NT2/D1 (cell line): ENCODE measurements around the gene HHIPL1.

ENCODE experiments used
- DNase-seq: peaks from one replicate; pipeline ENCODE4 v3.0.0-alpha.2; 2011; ENCODE audit warnings: low read depth, low spot score
- H3K27me3 ChIP-seq: 2 replicates; pipeline ENCODE4 v1.6.0; 2011; ENCODE audit warnings: mild to moderate bottlenecking; ENCODE audit not compliant: insufficient read length, insufficient read depth
- H3K36me3 ChIP-seq: 2 replicates; pipeline ENCODE4 v1.6.1; 2011; ENCODE audit warnings: mild to moderate bottlenecking, low read length, mixed read lengths; ENCODE audit not compliant: insufficient read depth, insufficient read length
- H3K4me1 ChIP-seq: 2 replicates; pipeline ENCODE4 v1.5.1; 2011; ENCODE audit not compliant: insufficient read depth, insufficient read length
- H3K4me3 ChIP-seq: 2 replicates; pipeline ENCODE4 v1.5.1; 2011; ENCODE audit warnings: low read depth; ENCODE audit not compliant: insufficient read length
- H3K9ac ChIP-seq: 2 replicates; pipeline ENCODE4 v1.6.0; 2011; ENCODE audit warnings: low read depth; ENCODE audit not compliant: insufficient read length
- H3K9me3 ChIP-seq: 2 replicates; pipeline ENCODE4 v1.5.1; 2011; ENCODE audit warnings: mild to moderate bottlenecking, low read length; ENCODE audit not compliant: insufficient read depth
- SUZ12 ChIP-seq: IDR thresholded peaks from 2 replicates; pipeline ENCODE4 v1.6.1; 2011; ENCODE audit not compliant: insufficient read length, insufficient read depth; ENCODE audit errors: extremely low read depth
- YY1 ChIP-seq: IDR thresholded peaks from 2 replicates; pipeline ENCODE4 v1.6.1; 2011; ENCODE audit not compliant: insufficient read length, insufficient read depth
- ZNF274 ChIP-seq: IDR thresholded peaks from 2 replicates; pipeline ENCODE4 v1.6.1; 2011; ENCODE audit warnings: mild to moderate bottlenecking, low read depth, low read length

Gene HHIPL1

GRCh38 chr14:99685596-99685995 is 40.7 kb downstream of the HHIPL1 start:
- no peaks in the 10 kb centered on the region for H3K4me1 ChIP-seq
- H3K4me3 ChIP-seq = no peak overlapping the region
- TF ChIP-seq ZNF274 (no peak), SUZ12 (no peak), YY1 (no peak)
- no peak overlapping the region for H3K9ac ChIP-seq
- no peak for DNase-seq
- H3K27me3 ChIP-seq = no peaks in the 10 kb centered on the region
- H3K36me3 ChIP-seq = no peaks in the 10 kb centered on the region
- no peaks in the 10 kb centered on the region for H3K9me3 ChIP-seq

DNA sequence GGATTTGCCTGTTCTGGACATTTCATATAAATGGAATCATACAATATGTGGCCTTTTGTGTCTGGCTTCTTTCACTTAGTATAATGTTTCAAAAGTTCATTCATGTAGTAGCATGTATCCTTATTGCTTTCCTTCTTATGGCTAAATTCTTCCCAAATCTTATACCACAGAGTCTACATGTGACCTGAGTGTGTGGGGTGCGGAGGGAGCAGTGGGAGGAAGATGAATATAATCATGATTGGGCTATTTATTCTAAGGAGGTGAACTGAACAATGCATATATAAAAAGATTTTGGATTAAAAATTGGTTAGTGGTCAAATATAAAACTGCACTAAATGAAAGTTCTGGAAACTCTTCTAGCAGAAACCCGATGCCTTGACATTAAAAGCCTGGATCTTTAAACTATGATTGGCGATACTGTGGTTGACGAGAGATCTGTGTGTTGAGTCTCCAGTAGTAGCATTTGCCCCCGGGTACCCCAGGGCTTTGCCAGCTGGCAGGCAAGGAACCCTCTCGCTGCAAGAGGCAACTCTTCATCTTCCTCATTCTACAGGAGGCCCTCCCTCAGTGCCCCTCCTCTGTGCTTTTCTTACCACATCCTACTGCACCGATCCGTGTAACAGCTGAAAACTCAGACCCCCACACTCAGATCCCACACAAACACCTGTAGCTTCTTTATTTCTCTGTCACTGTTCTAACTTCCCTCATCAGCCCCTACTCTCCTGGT is 41.8 kb downstream of the HHIPL1 start:
- TF ChIP-seq SUZ12 (no peak), ZNF274 (no peak), YY1 (no peak)
- no peaks in the 10 kb centered on the region for H3K36me3 ChIP-seq
- no peaks in the 10 kb centered on the region for H3K9me3 ChIP-seq
- no peak overlapping the region for H3K9ac ChIP-seq
- H3K27me3 ChIP-seq = no peaks in the 10 kb centered on the region
- H3K4me1 ChIP-seq = no peaks in the 10 kb centered on the region
- no peak overlapping the region for H3K4me3 ChIP-seq
- DNase-seq = no peak

GRCh38 chr14:99687284-99688209 is 42.6 kb downstream of the HHIPL1 start:
- no peak for DNase-seq
- Histone ChIP-seq H3K9ac (no peak overlapping the region), H3K4me1 (no peaks in the 10 kb centered on the region), H3K27me3 (no peaks in the 10 kb centered on the region), H3K4me3 (no peak overlapping the region), H3K9me3 (no peaks in the 10 kb centered on the region), H3K36me3 (no peaks in the 10 kb centered on the region)
- TF ChIP-seq YY1 (no peak), ZNF274 (no peak), SUZ12 (no peak)

- Histone ChIP-seq H3K27me3 (no peaks in the 10 kb centered on the region), H3K9me3 (no peaks in the 10 kb centered on the region), H3K4me3 (no peak overlapping the region), H3K4me1 (no peaks in the 10 kb centered on the region), H3K9ac (no peak overlapping the region), H3K36me3 (no peaks in the 10 kb centered on the region)
- DNase-seq = no peak
- TF ChIP-seq YY1 = no peak
- TF ChIP-seq ZNF274 = no peak
- TF ChIP-seq SUZ12 = no peak
These were observed 43.3 kb downstream of the HHIPL1 start for GRCh38 chr14:99688210-99688581.

- Histone ChIP-seq H3K9ac (no peak overlapping the region), H3K9me3 (no peaks in the 10 kb centered on the region), H3K27me3 (no peaks in the 10 kb centered on the region), H3K4me3 (no peak overlapping the region), H3K4me1 (no peaks in the 10 kb centered on the region), H3K36me3 (no peaks in the 10 kb centered on the region)
- DNase-seq = no peak
- TF ChIP-seq SUZ12 (no peak), YY1 (no peak)
These were observed 43.7 kb downstream of the HHIPL1 start for GRCh38 chr14:99688629-99689028.

DNA sequence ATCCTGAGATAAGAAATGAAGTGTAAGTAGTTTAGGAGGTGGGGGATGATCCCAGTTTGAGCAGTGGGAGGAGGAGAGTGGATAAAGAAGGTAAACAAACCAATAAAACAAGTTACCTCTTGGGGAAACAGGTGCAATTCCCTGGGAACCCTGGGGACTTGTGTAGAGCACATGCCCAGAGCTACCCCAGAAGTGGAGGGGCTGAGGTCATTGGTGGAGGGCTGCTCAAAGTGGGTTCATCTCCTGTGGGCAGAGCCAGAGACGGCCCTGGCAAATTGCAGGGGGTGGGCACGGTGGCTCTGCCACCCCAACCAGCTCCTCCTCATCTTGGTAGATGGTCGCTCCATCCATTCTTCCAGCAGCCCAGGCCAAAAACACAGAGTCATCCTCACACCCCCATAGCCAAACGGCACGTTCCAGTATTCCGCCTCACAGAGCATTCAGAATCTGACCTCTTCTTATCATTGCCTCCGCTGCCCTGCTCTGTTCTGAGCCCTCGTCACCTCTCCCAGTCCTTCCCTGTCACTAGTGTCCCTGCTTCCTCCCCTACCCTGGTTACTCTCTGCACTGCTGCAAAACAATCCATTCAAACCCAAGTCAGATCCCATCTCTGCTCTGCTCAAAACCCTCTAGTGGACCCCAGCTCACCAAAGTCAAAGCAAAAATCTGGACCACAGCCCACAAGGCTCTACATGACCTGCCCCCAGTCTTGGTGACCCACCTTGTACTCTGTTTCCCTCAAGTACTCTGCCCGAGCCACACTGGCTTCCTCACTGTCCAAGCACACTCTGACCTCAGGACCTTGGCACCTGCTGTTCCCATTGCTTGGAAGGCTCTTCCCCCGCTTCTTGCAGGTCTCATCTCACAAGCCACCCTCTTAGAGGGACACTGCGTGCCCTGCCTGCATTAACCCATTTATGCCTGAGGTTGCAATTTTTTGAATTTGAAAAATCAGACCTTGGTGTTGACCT is 44.6 kb downstream of the HHIPL1 start:
- Histone ChIP-seq H3K9ac (no peak overlapping the region), H3K27me3 (no peaks in the 10 kb centered on the region), H3K36me3 (no peaks in the 10 kb centered on the region), H3K9me3 (no peaks in the 10 kb centered on the region), H3K4me3 (no peak overlapping the region), H3K4me1 (no peaks in the 10 kb centered on the region)
- TF ChIP-seq ZNF274 (no peak), SUZ12 (no peak), YY1 (no peak)
- no peak for DNase-seq
